Esophagus squamous epithelium (tissue), 4 donors: ENCODE data around the gene CLDN14.

Experiments used
- CTCF ChIP-seq, 6 experiments: fragments of 450-650 bp in 4 of 6; fragments of 200-600 bp in 2 of 6; sonication (generic) in 2 of 6; IDR thresholded peaks; one replicate each; pipeline ENCODE4 v1.5.1; 2016 to 2019; ENCODE audit warnings: antibody characterized with exemption in 6 of 6, mild to moderate bottlenecking in 4 of 6, moderate library complexity in 4 of 6
- POLR2A ChIP-seq, 4 donors: fragments of 450-650 bp; IDR thresholded peaks; one replicate each; pipeline ENCODE4 v1.6.1; 2017; ENCODE audit warnings: antibody characterized with exemption in 4 of 4, mild to moderate bottlenecking in 4 of 4, moderate library complexity in 3 of 4

DNA sequence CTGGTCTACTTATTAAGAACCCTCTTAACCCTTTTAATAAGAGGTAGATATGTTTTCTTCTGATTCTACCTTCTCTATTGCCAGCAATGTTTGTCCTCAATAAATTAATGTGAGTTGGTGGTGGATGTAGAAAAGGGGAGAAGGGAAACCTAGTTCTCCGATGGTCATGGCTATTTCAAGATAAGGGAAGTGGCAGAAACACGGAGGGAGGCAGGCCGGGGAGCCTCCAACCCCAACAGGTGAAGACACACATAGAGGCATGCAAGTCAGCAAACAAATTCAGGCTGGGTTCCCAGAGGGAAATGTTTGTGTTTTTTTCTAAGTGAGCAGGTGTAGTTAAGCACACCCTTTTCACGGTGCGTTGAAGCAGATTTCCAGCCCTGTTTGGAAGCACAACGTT lies 31.0 kb upstream of the CLDN14 start:
- TF ChIP-seq CTCF (IDR thresholded peaks at IDR 0.05) (no peak), POLR2A (IDR thresholded peaks at IDR 0.05) (no peak)
